Astrocyte (in vitro differentiated cells and primary cell): ENCODE results near the gene SENP2. TPM values are rescaled to one million over a fixed set of nuclear protein-coding genes. Genes with fewer than 3 reads are reported as not detected.
"Not testable (repeated sequence)": the region's sequence is repeated elsewhere in the genome, so short reads cannot be mapped to it uniquely, and the experiment has no call there.

Source experiments
- DNase-seq: peaks from one replicate; pipeline ENCODE4 v3.0.0-alpha.2; 2010; ENCODE audit warnings: low read depth
- FAIRE-seq: peaks from 2 replicates; lab custom pipeline; 2011; peaks lifted over from hg19 to GRCh38; lab: Jason Lieb, UNC
- H2AFZ ChIP-seq: 2 replicates; pipeline ENCODE4 v1.6.0; 2012; ENCODE audit warnings: low read depth, low read length, inconsistent platforms
- H3K27ac ChIP-seq: 2 replicates; pipeline ENCODE4 v1.5.1; 2011; ENCODE audit warnings: low read depth, low read length, inconsistent platforms
- H3K27me3 ChIP-seq: 2 replicates; pipeline ENCODE4 v1.6.0; 2011; ENCODE audit warnings: low read length, inconsistent platforms; ENCODE audit not compliant: insufficient read depth
- H3K36me3 ChIP-seq: 2 replicates; pipeline ENCODE4 v1.5.1; 2011; ENCODE audit warnings: low read length, inconsistent platforms; ENCODE audit not compliant: insufficient read depth
- H3K4me1 ChIP-seq: 2 replicates; pipeline ENCODE4 v1.5.1; 2011; ENCODE audit warnings: low read length, inconsistent platforms; ENCODE audit not compliant: insufficient read depth
- H3K4me2 ChIP-seq: 2 replicates; pipeline ENCODE4 v1.6.0; 2012; ENCODE audit warnings: low read length, inconsistent platforms
- H3K4me3 ChIP-seq: 2 replicates; pipeline ENCODE4 v1.5.1; 2011; ENCODE audit warnings: low read depth, mild to moderate bottlenecking, low read length, inconsistent platforms; ENCODE audit not compliant: insufficient read depth
- H3K79me2 ChIP-seq: 2 replicates; pipeline ENCODE4 v1.6.0; 2012; ENCODE audit warnings: mild to moderate bottlenecking, low read length, inconsistent platforms; ENCODE audit not compliant: insufficient read depth
- H3K9ac ChIP-seq: 2 replicates; pipeline ENCODE4 v1.6.0; 2012; ENCODE audit warnings: mild to moderate bottlenecking, low read length, inconsistent platforms
- H3K9me3 ChIP-seq: 2 replicates; pipeline ENCODE4 v1.5.1; 2012; ENCODE audit warnings: low read depth, mild to moderate bottlenecking, low read length, inconsistent platforms; ENCODE audit not compliant: insufficient read depth
- H4K20me1 ChIP-seq: 2 replicates; pipeline ENCODE4 v1.6.0; 2012; ENCODE audit warnings: low read length, inconsistent platforms; ENCODE audit not compliant: insufficient read depth
- H3K27ac Mint-ChIP-seq: one replicate; pipeline ENCODE4 v1.8.0; 2021; ENCODE audit warnings: mild to moderate bottlenecking, mixed read lengths; ENCODE audit not compliant: unreplicated experiment
- H3K27me3 Mint-ChIP-seq: one replicate; pipeline ENCODE4 v1.8.0; 2021; ENCODE audit warnings: low read depth, mixed read lengths; ENCODE audit not compliant: unreplicated experiment
- H3K36me3 Mint-ChIP-seq: one replicate; pipeline ENCODE4 v1.8.0; 2021; ENCODE audit warnings: low read depth, mixed read lengths; ENCODE audit not compliant: unreplicated experiment
- H3K4me1 Mint-ChIP-seq: one replicate; pipeline ENCODE4 v1.8.0; 2021; ENCODE audit warnings: low read depth, mixed read lengths; ENCODE audit not compliant: unreplicated experiment
- H3K4me3 Mint-ChIP-seq: one replicate; pipeline ENCODE4 v1.8.0; 2021; ENCODE audit warnings: mild to moderate bottlenecking, moderate library complexity, mixed read lengths; ENCODE audit not compliant: unreplicated experiment
- H3K9me3 Mint-ChIP-seq: one replicate; pipeline ENCODE4 v1.8.0; 2021; ENCODE audit warnings: mild to moderate bottlenecking, mixed read lengths; ENCODE audit not compliant: unreplicated experiment
- EZH2 ChIP-seq: IDR thresholded peaks from 2 replicates; pipeline ENCODE4 v1.6.1; 2012; ENCODE audit warnings: mild to moderate bottlenecking, low read length, inconsistent platforms; ENCODE audit not compliant: insufficient read depth
- total RNA-seq: library from RNA; stranded (reverse); gene quantifications from 2 replicates; pipeline ENCODE4 v1.2.1, GENCODE V29; 2021
- TF ChIP-seq, protein P1 (sequence below): IDR thresholded peaks from 2 replicates; pipeline ENCODE4 v1.5.1; 2011; ENCODE audit warnings: low read depth, mild to moderate bottlenecking, inconsistent platforms, low read length, moderate library complexity; ENCODE audit not compliant: insufficient read depth

The SENP2 gene
- total RNA-seq, 1 donor from 2014 or later, result 44.1 TPM

DNA sequence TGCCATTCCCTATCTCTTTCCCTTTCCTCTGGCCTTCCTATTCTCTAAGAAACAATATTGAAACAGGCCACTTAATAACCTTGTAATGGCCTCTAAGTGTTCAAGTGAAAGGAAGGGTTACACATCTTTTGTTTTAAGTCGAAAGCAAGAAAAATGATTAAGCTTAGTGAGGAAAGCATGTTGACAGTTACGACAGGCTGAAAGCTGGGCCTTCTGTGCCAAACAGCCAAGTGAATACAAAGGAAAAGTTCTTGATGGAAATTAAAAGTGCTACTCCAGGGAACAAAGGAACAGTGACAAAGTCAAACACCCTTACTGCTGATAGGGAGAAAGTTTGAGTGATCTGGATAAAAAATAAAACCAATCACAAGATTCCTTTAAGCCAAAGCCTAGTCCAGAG, 54.2 kb downstream of the SENP2 start:
- Histone ChIP-seq H3K27ac (no peak overlapping the region), H3K9ac (no peak overlapping the region), H3K9me3 (no peaks in the 10 kb centered on the region), H3K4me3 (no peak overlapping the region), H3K79me2 (no peaks in the 10 kb centered on the region), H3K27me3 (no peaks in the 10 kb centered on the region), H2AFZ (no peak overlapping the region), H3K36me3 (peaks cover 4% of the 10 kb centered on the region), H3K4me1 (no peaks in the 10 kb centered on the region), H4K20me1 (peaks cover 5% of the 10 kb centered on the region), H3K4me2 (no peak overlapping the region)
- Mint-ChIP-seq H3K9me3 (no peaks in the 10 kb centered on the region), H3K27ac (no peak overlapping the region), H3K4me3 (no peak overlapping the region), H3K4me1 (peaks cover 11% of the 10 kb centered on the region), H3K36me3 (peaks cover 21% of the 10 kb centered on the region), H3K27me3 (no peaks in the 10 kb centered on the region)
- DNase-seq (no peak), FAIRE-seq (no peak)
- TF ChIP-seq EZH2, result no peak
- TF ChIP-seq, protein P1, sequence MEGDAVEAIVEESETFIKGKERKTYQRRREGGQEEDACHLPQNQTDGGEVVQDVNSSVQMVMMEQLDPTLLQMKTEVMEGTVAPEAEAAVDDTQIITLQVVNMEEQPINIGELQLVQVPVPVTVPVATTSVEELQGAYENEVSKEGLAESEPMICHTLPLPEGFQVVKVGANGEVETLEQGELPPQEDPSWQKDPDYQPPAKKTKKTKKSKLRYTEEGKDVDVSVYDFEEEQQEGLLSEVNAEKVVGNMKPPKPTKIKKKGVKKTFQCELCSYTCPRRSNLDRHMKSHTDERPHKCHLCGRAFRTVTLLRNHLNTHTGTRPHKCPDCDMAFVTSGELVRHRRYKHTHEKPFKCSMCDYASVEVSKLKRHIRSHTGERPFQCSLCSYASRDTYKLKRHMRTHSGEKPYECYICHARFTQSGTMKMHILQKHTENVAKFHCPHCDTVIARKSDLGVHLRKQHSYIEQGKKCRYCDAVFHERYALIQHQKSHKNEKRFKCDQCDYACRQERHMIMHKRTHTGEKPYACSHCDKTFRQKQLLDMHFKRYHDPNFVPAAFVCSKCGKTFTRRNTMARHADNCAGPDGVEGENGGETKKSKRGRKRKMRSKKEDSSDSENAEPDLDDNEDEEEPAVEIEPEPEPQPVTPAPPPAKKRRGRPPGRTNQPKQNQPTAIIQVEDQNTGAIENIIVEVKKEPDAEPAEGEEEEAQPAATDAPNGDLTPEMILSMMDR, result no peak

- H3K9me3 Mint-ChIP-seq, FAIRE-seq, H2AFZ ChIP-seq, DNase-seq, H3K79me2 ChIP-seq, H3K27me3 ChIP-seq, H3K27ac ChIP-seq, H3K27me3 Mint-ChIP-seq, H3K4me3 ChIP-seq, H3K4me3 Mint-ChIP-seq, H3K4me2 ChIP-seq, H3K9ac ChIP-seq, H3K9me3 ChIP-seq: not testable (repeated sequence)
- Histone ChIP-seq H4K20me1 (peaks cover 20% of the 10 kb centered on the region), H3K4me1 (peaks cover 17% of the 10 kb centered on the region), H3K36me3 (peaks cover 10% of the 10 kb centered on the region)
- H3K27ac Mint-ChIP-seq, result peak overlapping the region; percentile 0
- H3K36me3 Mint-ChIP-seq, result peaks cover 32% of the 10 kb centered on the region
- H3K4me1 Mint-ChIP-seq, result peaks cover 40% of the 10 kb centered on the region
Measured at GRCh38 chr3:185645191-185645590, 59.1 kb downstream of the SENP2 start.

DNA sequence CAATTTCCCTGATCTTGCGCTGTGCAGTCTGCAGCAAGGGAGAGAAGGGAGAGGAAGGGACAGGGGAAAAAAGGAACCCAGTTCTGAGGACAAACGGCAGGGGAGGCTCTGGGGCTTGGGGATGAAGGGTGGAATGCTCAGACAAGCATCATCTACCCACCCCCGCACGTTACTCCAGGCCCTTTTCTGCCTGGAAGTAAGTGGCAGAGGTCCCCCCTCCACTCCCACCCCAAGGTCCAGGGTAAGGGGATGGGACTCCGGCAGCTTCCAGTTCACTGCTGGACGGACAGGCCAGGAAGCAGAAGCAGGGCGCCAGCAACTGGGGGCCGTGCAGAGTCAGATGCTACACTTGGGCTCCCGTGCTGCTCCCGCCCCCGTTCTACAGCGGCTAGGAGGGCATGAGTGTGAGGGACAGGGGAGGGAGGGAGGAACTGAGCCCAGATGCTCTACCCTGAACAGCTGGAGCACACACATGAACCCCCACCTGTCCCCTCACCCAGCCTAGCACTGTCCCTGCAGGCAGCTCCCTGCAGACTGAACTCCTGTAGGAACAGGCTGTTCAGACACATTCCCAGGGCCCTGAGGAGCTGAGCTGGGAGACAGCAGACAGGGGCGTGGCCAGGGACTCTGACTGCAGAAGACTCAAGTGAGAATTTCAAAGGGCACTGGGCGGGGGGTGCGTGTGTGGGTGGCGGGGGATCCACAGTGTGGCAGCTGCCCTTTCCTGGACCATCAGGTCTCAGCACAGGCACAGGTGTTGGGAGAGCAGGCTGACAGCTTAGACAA, 59.7 kb downstream of the SENP2 start:
- no peaks in the 10 kb centered on the region for H3K9me3 ChIP-seq
- DNase-seq, result no peak
- peaks cover 40% of the 10 kb centered on the region for H3K4me1 Mint-ChIP-seq

More for the DNA sequence above, 59.7 kb downstream of the SENP2 start:
- peaks cover 29% of the 10 kb centered on the region for H3K36me3 Mint-ChIP-seq
- FAIRE-seq, result no peak
- H3K9ac ChIP-seq, result no peak overlapping the region
- no peaks in the 10 kb centered on the region for H3K27me3 Mint-ChIP-seq
- TF ChIP-seq EZH2, result no peak
- TF ChIP-seq, protein P1, result no peak
- no peak overlapping the region for H2AFZ ChIP-seq
- H3K4me3 ChIP-seq, result no peak overlapping the region
- H3K27ac Mint-ChIP-seq, result peak overlapping the region; percentile 79
- peaks cover 17% of the 10 kb centered on the region for H3K4me1 ChIP-seq
- no peak overlapping the region for H3K27ac ChIP-seq
- H4K20me1 ChIP-seq, result peaks cover 20% of the 10 kb centered on the region
- no peak overlapping the region for H3K4me3 Mint-ChIP-seq
- no peaks in the 10 kb centered on the region for H3K79me2 ChIP-seq
- H3K4me2 ChIP-seq, result no peak overlapping the region
- H3K9me3 Mint-ChIP-seq, result no peaks in the 10 kb centered on the region
- no peaks in the 10 kb centered on the region for H3K27me3 ChIP-seq
- peaks cover 12% of the 10 kb centered on the region for H3K36me3 ChIP-seq
